HCT116 (cell line): ENCODE measurements around the gene YBX1. TPM values are rescaled to one million over a fixed set of nuclear protein-coding genes. Genes with fewer than 3 reads are reported as not detected.

Source experiments
- ATAC-seq: fragments of 200-7000 bp; cut with Tn5 transposase; 2 replicates; pipeline ENCODE4 v1.9.1; 2020; ENCODE audit warnings: mild to moderate bottlenecking, moderate library complexity
- BruUV-seq: library from RNA; stranded (reverse); fragments of 400-500 nt; replicated peaks from 2 replicates; lab custom pipeline; 2021; lab: Mats Ljungman, UMichigan
- CTCF ChIA-PET: fragments of 300-600 bp; sonication (Branson Sonifier 250); formaldehyde crosslinking; loops from one replicate; lab custom pipeline; 2021; ENCODE audit warnings: antibody characterized with exemption; lab: Charles Lee
- POLR2A ChIA-PET: fragments of 300-600, 350-600 bp; sonication (Branson Sonifier 250); formaldehyde crosslinking; loops from one replicate; lab custom pipeline; 2021; ENCODE audit warnings: antibody characterized with exemption; lab: Charles Lee
- RAD21 ChIA-PET, 2 experiments: fragments of 300-600 bp; sonication (Branson Sonifier 250); formaldehyde crosslinking; loops; one replicate each; lab custom pipeline; 2023; ENCODE audit warnings: low total read pairs in 2 of 2; ENCODE audit not compliant: uncharacterized antibody in 2 of 2, unreplicated experiment in 2 of 2, low non-redundant PET in 1 of 2; lab: Charles Lee
- DNase-seq: peaks from one replicate; pipeline ENCODE4 v3.0.0-alpha.2; 2010; ENCODE audit warnings: low read depth, low spot score
- H2AFZ ChIP-seq: fragments of 200-600 bp; shearing (Covaris generic), sonication (generic); 2 replicates; pipeline ENCODE4 v1.6.1; 2017; ENCODE audit warnings: low read depth, mixed run types, mixed read lengths, antibody characterized with exemption, low read length; ENCODE audit not compliant: poor library complexity, severe bottlenecking
- H3K27ac ChIP-seq: 2 replicates; pipeline ENCODE4 v1.5.1; 2012; ENCODE audit warnings: low read depth, low read length
- H3K27me3 ChIP-seq: fragments of 200-600 bp; sonication (generic); 2 replicates; pipeline ENCODE4 v1.6.1; 2016; ENCODE audit warnings: mixed run types, low read length, mixed read lengths; ENCODE audit not compliant: insufficient read depth
- H3K36me3 ChIP-seq, 2 experiments: fragments of 200-500 bp in 1 of 2; fragments of 200-600 bp in 1 of 2; sonication (Bioruptor generic) in 1 of 2; sonication (generic) in 1 of 2; 2 replicates each; pipeline versions ENCODE4 v1.5.1 to v1.6.1; 2014 to 2016; ENCODE audit warnings: low read length in 2 of 2, inconsistent platforms in 1 of 2, mixed read lengths in 1 of 2, mixed run types in 1 of 2; ENCODE audit not compliant: insufficient read depth in 2 of 2, control insufficient read depth in 1 of 2
- H3K4me1 ChIP-seq, 2 experiments: fragments of 200-600 bp in 1 of 2; sonication (generic) in 1 of 2; 2 replicates each; pipeline versions ENCODE4 v1.5.1 to v1.6.1; 2012 to 2017; ENCODE audit warnings: low read length in 2 of 2, inconsistent platforms in 1 of 2, mild to moderate bottlenecking in 1 of 2, mixed read lengths in 1 of 2, mixed run types in 1 of 2, moderate library complexity in 1 of 2; ENCODE audit not compliant: insufficient read depth in 2 of 2, control insufficient read depth in 1 of 2
- H3K4me2 ChIP-seq: fragments of 200-600 bp; sonication (generic); 2 replicates; pipeline ENCODE4 v1.6.1; 2017; ENCODE audit warnings: mixed run types, low read length, mixed read lengths
- H3K4me3 ChIP-seq, 2 experiments: fragments of 200-600 bp in 1 of 2; sonication (generic) in 1 of 2; replicated peaks in 1 of 2; 2 replicates each; pipeline ENCODE4 v1.5.1; 2011 to 2016; ENCODE audit warnings: low read length in 2 of 2, control low read depth in 1 of 2, low read depth in 1 of 2, mild to moderate bottlenecking in 1 of 2, mixed read lengths in 1 of 2, mixed run types in 1 of 2
- H3K79me2 ChIP-seq: fragments of 200-600 bp; sonication (generic); 2 replicates; pipeline ENCODE4 v1.6.1; 2017; ENCODE audit warnings: mild to moderate bottlenecking, mixed run types, low read length, moderate library complexity, mixed read lengths; ENCODE audit not compliant: insufficient read depth
- H3K9ac ChIP-seq: fragments of 200-600 bp; sonication (generic); 2 replicates; pipeline ENCODE4 v1.6.1; 2016; ENCODE audit warnings: low read length, mixed read lengths
- H3K9me2 ChIP-seq: fragments of 200-600 bp; sonication (generic), shearing (Covaris generic); 2 replicates; pipeline ENCODE4 v1.6.1; 2017; ENCODE audit warnings: mixed run types, mild to moderate bottlenecking, moderate library complexity; ENCODE audit not compliant: insufficient read depth
- H3K9me3 ChIP-seq, 2 experiments: fragments of 200-500 bp in 1 of 2; fragments of 200-600 bp in 1 of 2; sonication (Bioruptor generic) in 1 of 2; sonication (generic) in 1 of 2; 2 replicates each; pipeline ENCODE4 v1.6.1; 2014 to 2017; ENCODE audit warnings: low read length in 2 of 2, mixed read lengths in 2 of 2, inconsistent platforms in 1 of 2, low read depth in 1 of 2, mild to moderate bottlenecking in 1 of 2, mixed run types in 1 of 2, moderate library complexity in 1 of 2; ENCODE audit not compliant: control insufficient read depth in 1 of 2, insufficient read depth in 1 of 2
- H4K20me1 ChIP-seq: fragments of 200-600 bp; sonication (generic), shearing (Covaris generic); 2 replicates; pipeline ENCODE4 v1.6.1; 2017; ENCODE audit warnings: mixed run types, mild to moderate bottlenecking, moderate library complexity; ENCODE audit not compliant: insufficient read depth
- EZH2 ChIP-seq: fragments of 200-600 bp; sonication (generic); IDR thresholded peaks from 2 replicates; pipeline ENCODE4 v1.6.1; 2017; ENCODE audit warnings: antibody characterized with exemption, mixed run types
- POLR2A ChIP-seq: IDR thresholded peaks from 2 replicates; pipeline ENCODE4 v1.7.0; 2011; ENCODE audit warnings: borderline replicate concordance; ENCODE audit not compliant: insufficient read depth, insufficient read length; ENCODE audit errors: extremely low read depth
- RAD21 ChIP-seq: IDR thresholded peaks from 2 replicates; pipeline ENCODE4 v1.6.1; 2012; ENCODE audit warnings: low read depth, mild to moderate bottlenecking
- SRF ChIP-seq: IDR thresholded peaks from 2 replicates; pipeline ENCODE4 v1.6.1; 2012; ENCODE audit warnings: low read depth
- TCF7L2 ChIP-seq: IDR thresholded peaks from 2 replicates; pipeline ENCODE4 v1.7.0; 2011; ENCODE audit warnings: borderline replicate concordance, inconsistent platforms; ENCODE audit not compliant: insufficient read depth, insufficient read length; ENCODE audit errors: extremely low read depth
- ZFX ChIP-seq: fragments of 450-650 bp; IDR thresholded peaks from 2 replicates; pipeline ENCODE4 v1.6.1; 2017
- ZNF274 ChIP-seq: fragments of 200-500 bp; sonication (Bioruptor generic); IDR thresholded peaks from 2 replicates; pipeline ENCODE4 v1.6.1; 2014; ENCODE audit warnings: mild to moderate bottlenecking, low read depth, low read length, inconsistent platforms
- intact Hi-C: fragments of 100-400 bp; cut with micrococcal nuclease; formaldehyde crosslinking; loops from 2 replicates; pipeline ENCODE4 v1.10.0; 2022
- total RNA-seq: library from RNA; stranded (reverse); gene quantifications from one replicate; pipeline ENCODE4 v1.2.1, GENCODE V29; 2021; ENCODE audit not compliant: unreplicated experiment
- TF ChIP-seq, protein P1 (sequence below), 3 experiments: fragments of 200-600 bp in 1 of 3; sonication (generic) in 1 of 3; IDR thresholded peaks in 2 of 3; conservative IDR thresholded peaks in 1 of 3; 2 replicates each; pipeline ENCODE4 v1.5.1; 2012 to 2017; ENCODE audit warnings: low read depth in 2 of 3, low read length in 2 of 3, antibody characterized with exemption in 1 of 3, borderline replicate concordance in 1 of 3, control low read depth in 1 of 3, mild to moderate bottlenecking in 1 of 3, mixed read lengths in 1 of 3, mixed run types in 1 of 3, moderate library complexity in 1 of 3; ENCODE audit not compliant: insufficient read depth in 1 of 3
- TF ChIP-seq, protein P2 (sequence below): IDR thresholded peaks from 2 replicates; pipeline ENCODE4 v1.6.1; 2012

Gene YBX1
- total RNA-seq, 1 experiment from 2014 or later: 1,009 TPM

DNA sequence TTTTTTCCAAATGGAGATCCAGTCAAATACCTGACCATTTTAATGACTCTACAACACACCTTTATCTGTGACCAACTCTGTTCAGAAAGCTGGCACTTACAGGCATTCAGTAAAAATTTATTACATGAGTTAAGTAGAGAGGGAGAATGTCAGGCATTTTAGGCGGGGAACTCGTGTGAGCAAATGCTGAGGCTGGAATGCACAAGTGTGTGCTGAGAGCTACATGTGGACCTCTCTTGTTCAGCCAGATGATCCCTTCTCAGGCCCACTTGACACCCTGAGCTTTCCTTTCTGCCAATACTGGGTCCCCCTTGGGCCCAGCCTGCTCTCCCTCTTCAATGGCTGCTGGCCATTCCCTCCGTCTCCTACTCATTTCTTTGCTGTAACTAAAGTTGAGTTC is 12.3 kb upstream of the YBX1 start:
- DNase-seq: no peak
- H2AFZ ChIP-seq: no peak overlapping the region
- intact Hi-C loops: no loop called here
- H3K79me2 ChIP-seq: peaks cover 1% of the 10 kb centered on the region; the same call in 1 of the 2 replicates
- ATAC-seq: no peak
- no peak overlapping the region for H3K27ac ChIP-seq
- H3K9me2 ChIP-seq: no peaks in the 10 kb centered on the region
- no peak overlapping the region for H3K4me2 ChIP-seq
- no peak overlapping the region for H3K4me3 ChIP-seq
- peaks cover 41 to 54% of the 10 kb centered on the region in 2 experiments for H3K36me3 ChIP-seq
- BruUV-seq: no TSS peak
- TF ChIP-seq SRF (no peak), RAD21 (no peak), ZNF274 (no peak), EZH2 (no peak), ZFX (no peak)
- TF ChIP-seq, all 23 proteins: peak for 0
- H3K4me1 ChIP-seq: no peaks in the 10 kb centered on the region
- ChIA-PET CTCF (no interaction called here), RAD21 (no interaction called here), POLR2A (no interaction called here)
- no peaks in the 10 kb centered on the region; the same call in 1 of the 2 replicates for H4K20me1 ChIP-seq
- H3K9me3 ChIP-seq: no peaks in the 10 kb centered on the region
- H3K9ac ChIP-seq: no peak overlapping the region
- no peaks in the 10 kb centered on the region for H3K27me3 ChIP-seq

DNA sequence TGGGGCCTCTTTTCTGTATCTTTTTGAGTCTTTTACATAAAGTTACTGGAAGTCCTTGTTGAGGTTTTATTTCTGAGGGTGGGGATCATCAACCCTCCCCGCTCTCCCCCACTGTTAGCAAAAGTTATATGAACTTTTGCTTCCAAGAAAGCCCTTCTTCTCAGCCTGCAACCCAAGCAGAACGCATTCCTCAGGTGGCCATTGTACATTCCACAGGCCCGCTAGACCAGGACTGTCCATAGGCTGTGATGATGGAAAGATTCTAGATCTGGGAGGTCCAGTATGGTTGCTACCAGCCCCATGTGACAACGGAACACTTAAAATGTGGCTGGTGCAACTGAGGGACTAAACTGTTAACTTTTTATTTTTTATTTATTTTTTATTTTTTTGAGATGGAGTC is 11.8 kb upstream of the YBX1 start:
- Histone ChIP-seq H3K4me1 (no peaks in the 10 kb centered on the region), H3K4me2 (no peak overlapping the region), H4K20me1 (no peaks in the 10 kb centered on the region; the same call in 1 of the 2 replicates), H3K9ac (no peak overlapping the region)
- TF ChIP-seq, protein P1, sequence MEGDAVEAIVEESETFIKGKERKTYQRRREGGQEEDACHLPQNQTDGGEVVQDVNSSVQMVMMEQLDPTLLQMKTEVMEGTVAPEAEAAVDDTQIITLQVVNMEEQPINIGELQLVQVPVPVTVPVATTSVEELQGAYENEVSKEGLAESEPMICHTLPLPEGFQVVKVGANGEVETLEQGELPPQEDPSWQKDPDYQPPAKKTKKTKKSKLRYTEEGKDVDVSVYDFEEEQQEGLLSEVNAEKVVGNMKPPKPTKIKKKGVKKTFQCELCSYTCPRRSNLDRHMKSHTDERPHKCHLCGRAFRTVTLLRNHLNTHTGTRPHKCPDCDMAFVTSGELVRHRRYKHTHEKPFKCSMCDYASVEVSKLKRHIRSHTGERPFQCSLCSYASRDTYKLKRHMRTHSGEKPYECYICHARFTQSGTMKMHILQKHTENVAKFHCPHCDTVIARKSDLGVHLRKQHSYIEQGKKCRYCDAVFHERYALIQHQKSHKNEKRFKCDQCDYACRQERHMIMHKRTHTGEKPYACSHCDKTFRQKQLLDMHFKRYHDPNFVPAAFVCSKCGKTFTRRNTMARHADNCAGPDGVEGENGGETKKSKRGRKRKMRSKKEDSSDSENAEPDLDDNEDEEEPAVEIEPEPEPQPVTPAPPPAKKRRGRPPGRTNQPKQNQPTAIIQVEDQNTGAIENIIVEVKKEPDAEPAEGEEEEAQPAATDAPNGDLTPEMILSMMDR (IDR thresholded peaks at IDR 0.05 in 2 of 3, conservative IDR thresholded peaks at IDR 0.05 in 1 of 3; ENCODE audit: borderline replicate concordance in 1 of 3, insufficient read depth in 1 of 3, low read depth in 2 of 3, low read length in 2 of 3): no peak
- TF ChIP-seq ZFX (no peak), TCF7L2 (no peak), POLR2A (no peak)
- TF ChIP-seq, protein P2, sequence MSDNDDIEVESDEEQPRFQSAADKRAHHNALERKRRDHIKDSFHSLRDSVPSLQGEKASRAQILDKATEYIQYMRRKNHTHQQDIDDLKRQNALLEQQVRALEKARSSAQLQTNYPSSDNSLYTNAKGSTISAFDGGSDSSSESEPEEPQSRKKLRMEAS: no peak
- TF ChIP-seq, all 23 proteins: peak for 0
- Histone ChIP-seq H3K9me2 (no peaks in the 10 kb centered on the region), H2AFZ (no peak overlapping the region), H3K36me3 (peaks cover 42 to 54% of the 10 kb centered on the region in 2 experiments), H3K79me2 (no peaks in the 10 kb centered on the region), H3K27ac (no peak overlapping the region), H3K27me3 (no peaks in the 10 kb centered on the region), H3K4me3 (no peak overlapping the region), H3K9me3 (no peaks in the 10 kb centered on the region)
- ChIA-PET RAD21 (no interaction called here), CTCF (no interaction called here), POLR2A (interaction anchor here (1.5 kb wide), 1 partner anchor 12 kb away, joined by 3 read pairs; the partner anchor contains the start of gene YBX1)
- DNase-seq: no peak
- BruUV-seq: no TSS peak
- ATAC-seq: no peak
- intact Hi-C loops: no loop called here
